Measurements from ENCODE around the gene RSPO4.

RSPO4 gene

DNA sequence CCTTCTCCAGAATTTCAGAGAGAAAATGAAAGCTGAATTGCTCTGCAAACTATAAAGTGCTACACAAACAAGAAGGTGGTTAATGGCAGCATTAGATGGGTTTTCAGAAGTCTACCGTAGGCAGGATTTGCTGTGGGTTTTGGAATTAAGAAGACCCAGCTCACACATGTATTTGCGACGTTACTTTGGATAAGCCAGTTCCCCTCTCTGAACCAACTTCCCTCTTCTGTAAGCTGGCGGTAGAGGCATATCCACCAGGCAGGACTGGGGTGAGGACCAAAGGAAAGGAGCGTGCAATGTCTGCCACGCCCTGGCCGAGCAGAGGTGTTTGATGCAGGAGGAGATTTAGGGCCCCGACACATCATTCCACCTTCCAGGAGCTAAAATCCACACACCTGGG lies 6.9 kb downstream of the RSPO4 start:
- in situ Hi-C loops (cut with HindIII; ENCODE audit: low pct_ligation_motif_present, low sequenced_read_pairs), result no loop called here
- Histone ChIP-seq H3K4me3 (ENCODE audit: low read depth, low read length) (no peak overlapping the region), H3K36me3 (replicated peaks) (no peaks in the 10 kb centered on the region), H3K27me3 (replicated peaks) (peaks cover 2% of the 10 kb centered on the region), H3K27ac (no peak overlapping the region)
- no peak for DNase-seq
- TF ChIP-seq, protein P1, sequence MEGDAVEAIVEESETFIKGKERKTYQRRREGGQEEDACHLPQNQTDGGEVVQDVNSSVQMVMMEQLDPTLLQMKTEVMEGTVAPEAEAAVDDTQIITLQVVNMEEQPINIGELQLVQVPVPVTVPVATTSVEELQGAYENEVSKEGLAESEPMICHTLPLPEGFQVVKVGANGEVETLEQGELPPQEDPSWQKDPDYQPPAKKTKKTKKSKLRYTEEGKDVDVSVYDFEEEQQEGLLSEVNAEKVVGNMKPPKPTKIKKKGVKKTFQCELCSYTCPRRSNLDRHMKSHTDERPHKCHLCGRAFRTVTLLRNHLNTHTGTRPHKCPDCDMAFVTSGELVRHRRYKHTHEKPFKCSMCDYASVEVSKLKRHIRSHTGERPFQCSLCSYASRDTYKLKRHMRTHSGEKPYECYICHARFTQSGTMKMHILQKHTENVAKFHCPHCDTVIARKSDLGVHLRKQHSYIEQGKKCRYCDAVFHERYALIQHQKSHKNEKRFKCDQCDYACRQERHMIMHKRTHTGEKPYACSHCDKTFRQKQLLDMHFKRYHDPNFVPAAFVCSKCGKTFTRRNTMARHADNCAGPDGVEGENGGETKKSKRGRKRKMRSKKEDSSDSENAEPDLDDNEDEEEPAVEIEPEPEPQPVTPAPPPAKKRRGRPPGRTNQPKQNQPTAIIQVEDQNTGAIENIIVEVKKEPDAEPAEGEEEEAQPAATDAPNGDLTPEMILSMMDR (IDR thresholded peaks at IDR 0.05; ENCODE audit: low read depth, low read length, missing control alignments), result no peak

DNA sequence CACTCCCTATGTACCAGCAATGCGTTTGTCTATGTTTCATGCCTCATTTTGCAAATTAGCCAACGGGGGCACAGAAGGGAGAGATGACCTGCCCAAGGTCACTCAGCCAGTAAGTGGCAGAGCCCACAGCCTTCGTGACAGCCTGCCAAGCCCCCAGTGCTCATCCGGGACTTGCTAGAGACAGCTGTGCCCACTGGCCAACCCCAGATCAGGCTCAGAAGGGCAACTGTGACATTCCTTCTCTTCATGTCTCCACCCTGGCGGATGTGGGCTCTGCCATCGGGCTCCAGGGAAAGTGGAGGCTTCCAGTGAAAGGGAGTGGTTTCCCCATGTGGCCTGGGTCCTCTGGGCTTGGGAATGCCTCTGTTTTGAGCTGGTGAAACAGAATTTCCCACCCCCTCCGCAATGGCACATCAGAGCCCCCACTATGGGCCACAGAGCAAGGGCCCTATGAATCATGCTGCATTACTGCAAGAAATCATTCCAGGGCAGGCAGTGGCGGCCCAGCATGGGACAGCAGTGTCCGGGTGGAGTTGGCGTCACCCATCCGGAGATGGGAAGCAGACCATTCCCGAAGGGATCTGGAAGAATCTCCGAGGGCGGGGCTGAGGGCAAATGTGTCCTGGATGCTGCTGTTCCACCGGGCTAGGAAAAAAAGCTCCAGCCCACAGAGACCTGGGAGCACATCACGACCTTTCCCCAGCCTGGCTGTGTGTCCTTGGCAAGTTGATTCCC lies 9.1 kb downstream of the RSPO4 start:
- no peak for DNase-seq
- H3K36me3 ChIP-seq (replicated peaks), result no peaks in the 10 kb centered on the region
- H3K4me3 ChIP-seq (ENCODE audit: low read depth, low read length), result no peak overlapping the region
- in situ Hi-C loops (cut with HindIII; ENCODE audit: low pct_ligation_motif_present, low sequenced_read_pairs), result no loop called here
- peaks cover 2% of the 10 kb centered on the region for H3K27me3 ChIP-seq (replicated peaks)
- no peak overlapping the region for H3K27ac ChIP-seq
- TF ChIP-seq, protein P1 (IDR thresholded peaks at IDR 0.05; ENCODE audit: low read depth, low read length, missing control alignments), result no peak

DNA sequence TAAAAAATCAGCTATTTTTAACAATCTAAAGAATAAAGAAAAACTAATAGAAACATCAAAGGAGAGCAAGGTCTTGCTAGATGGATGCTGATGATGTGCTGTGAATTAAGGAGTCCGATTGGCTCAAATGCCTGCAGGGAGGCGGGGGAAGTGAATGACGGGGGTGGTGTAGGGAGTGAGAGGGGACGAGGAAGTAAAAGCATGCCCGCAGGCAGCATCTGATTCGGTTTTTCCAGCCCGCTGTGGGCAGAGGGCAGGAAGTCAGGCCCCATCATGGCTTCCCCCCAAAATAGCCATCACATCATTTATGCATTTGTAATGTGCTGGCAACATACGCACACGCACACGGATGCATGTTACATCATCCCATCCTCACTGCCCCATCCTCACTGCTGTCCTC lies 10.3 kb downstream of the RSPO4 start:
- in situ Hi-C loops (cut with HindIII; ENCODE audit: low pct_ligation_motif_present, low sequenced_read_pairs), result no loop called here
- H3K4me3 ChIP-seq (ENCODE audit: low read depth, low read length), result no peak overlapping the region
- TF ChIP-seq, protein P1 (IDR thresholded peaks at IDR 0.05; ENCODE audit: low read depth, low read length, missing control alignments), result no peak
- peaks cover 2% of the 10 kb centered on the region for H3K27me3 ChIP-seq (replicated peaks)
- no peak overlapping the region for H3K27ac ChIP-seq
- no peak for DNase-seq
- no peaks in the 10 kb centered on the region for H3K36me3 ChIP-seq (replicated peaks)

DNA sequence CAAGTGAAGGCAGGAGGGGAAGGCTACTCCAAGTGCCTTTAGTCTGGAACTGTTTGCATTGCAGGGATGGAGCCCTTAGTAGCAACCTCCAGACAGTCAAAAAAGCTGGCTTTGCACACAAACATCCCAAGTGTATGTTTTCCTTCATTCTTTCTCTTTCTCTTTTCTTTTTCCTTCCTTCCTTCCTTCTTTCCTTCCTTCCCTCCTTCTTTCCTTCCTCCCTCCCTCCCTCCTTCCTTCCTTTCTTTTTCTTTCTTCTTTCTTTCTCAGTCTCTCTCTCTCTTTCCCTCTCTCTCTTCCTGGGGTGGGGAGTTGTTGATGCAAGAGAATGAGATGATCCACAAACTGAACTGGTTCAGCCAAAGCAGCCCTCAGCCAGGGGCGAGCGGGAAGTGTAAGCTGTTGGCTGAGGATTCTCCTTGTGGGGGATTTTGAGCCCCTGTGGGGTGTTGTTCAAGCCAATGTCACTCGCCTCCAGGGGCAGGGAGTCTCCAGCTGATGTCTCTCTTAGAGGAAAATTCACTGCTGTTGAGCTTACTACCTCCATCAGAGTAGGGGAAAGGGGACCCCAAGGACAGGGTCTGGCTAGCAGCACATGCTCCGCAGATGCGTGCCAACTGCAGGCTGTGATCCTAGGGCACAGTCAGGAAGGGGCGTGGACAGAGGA lies 11.7 kb downstream of the RSPO4 start:
- no peak overlapping the region for H3K4me3 ChIP-seq (ENCODE audit: low read depth, low read length)
- DNase-seq, result no peak
- H3K36me3 ChIP-seq (replicated peaks), result no peaks in the 10 kb centered on the region
- H3K27ac ChIP-seq, result no peak overlapping the region
- in situ Hi-C loops (cut with HindIII; ENCODE audit: low pct_ligation_motif_present, low sequenced_read_pairs), result no loop called here
- TF ChIP-seq, protein P1 (IDR thresholded peaks at IDR 0.05; ENCODE audit: low read depth, low read length, missing control alignments), result no peak
- H3K27me3 ChIP-seq (replicated peaks), result peaks cover 2% of the 10 kb centered on the region

DNA sequence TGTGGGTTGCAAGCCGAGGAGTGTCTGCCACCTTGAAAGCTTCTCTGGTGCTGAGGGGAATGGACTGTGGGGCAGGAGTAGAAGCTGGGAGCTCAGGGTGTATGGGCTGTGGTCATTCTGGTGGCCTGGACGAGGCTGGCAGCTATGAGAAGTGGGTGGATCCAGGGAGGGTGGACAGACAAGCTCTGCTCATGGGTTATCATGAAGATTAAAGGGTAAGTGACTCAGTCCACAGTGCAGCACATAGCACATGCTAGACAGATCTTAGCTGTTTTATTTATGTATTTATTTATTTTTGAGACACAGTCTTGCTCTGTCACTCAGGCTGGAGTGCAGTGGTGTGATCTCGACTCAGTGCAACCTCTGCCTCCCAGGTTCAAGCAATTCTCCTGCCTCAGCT lies 13.8 kb downstream of the RSPO4 start:
- Histone ChIP-seq H3K27me3 (replicated peaks) (peaks cover 2% of the 10 kb centered on the region), H3K36me3 (replicated peaks) (no peaks in the 10 kb centered on the region), H3K4me3 (ENCODE audit: low read depth, low read length) (no peak overlapping the region), H3K27ac (no peak overlapping the region)
- no peak for DNase-seq
- in situ Hi-C loops (cut with HindIII; ENCODE audit: low pct_ligation_motif_present, low sequenced_read_pairs), result no loop called here
- TF ChIP-seq, protein P1 (IDR thresholded peaks at IDR 0.05; ENCODE audit: low read depth, low read length, missing control alignments), result no peak
